Effector CD8-positive, alpha-beta T cell (primary cell): ENCODE measurements around the gene SMAD5.

Experiments
- DNase-seq: peaks from one replicate; lab custom pipeline; 2025; lab: John Stamatoyannopoulos, UW
- total RNA-seq, 4 experiments: gene quantifications; one replicate each; lab custom pipeline; 2026; lab: John Stamatoyannopoulos, UW

The SMAD5 gene
- total RNA-seq = 20.1 to 58.8 (median 51.1) reads per million in 4 experiments

DNA sequence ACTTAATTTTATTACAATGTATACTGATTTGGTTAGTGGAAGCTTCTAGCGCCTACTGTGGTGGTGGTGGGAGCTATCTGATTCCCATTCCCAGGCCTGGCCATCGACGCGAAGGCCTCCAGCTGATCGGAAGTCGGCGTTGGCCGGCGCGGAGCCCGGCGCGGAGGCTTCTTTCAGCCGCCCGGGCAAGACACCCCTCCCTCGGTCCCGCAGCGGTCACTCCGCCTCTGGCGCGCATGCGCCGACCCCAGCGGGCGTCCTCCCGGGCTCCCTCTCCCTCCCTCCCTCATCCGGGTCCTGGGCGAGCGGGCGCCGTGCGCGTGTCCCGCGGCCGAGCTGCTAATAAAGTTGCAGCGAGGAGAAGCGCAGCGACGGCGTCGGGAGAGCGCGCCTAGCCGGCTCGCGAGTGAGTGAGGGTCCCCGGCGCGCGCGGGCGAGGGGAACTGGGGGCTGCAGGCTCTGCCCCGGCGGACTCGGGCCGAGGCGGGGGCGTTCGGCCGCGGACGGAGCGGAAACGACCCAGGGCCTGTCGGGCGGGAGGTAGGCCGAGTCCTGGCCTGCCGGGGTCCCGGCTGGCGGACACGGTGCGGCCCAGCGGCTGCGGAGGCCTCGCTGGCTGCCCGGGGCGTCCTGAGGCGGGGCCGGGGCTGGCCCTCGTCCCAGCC lies at the start of gene SMAD5:
Gene SMAD5, plus strand, starts transcription at position 289 of the 665 bp plus-strand sequence. CDS start 20,916 bp downstream, outside the sequence.
- DNase-seq = peak; percentile 52

DNA sequence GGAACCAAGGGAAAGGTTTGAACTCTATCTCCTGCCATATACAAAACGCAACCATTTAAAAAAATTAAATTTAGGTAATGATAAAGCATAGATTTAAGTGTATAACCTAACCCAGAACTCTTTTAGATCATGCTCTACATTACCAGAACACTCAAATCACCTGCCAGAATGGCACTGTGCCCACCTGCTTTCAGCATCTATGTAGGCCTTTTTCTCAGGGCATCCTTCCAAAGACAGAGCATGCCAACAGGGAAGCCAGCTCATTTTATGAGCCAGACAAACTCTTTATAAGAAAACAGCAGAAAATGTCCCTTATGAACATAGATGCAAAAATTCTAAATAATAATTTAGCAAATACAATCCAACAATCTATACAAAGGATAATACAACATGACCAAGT lies 47.9 kb upstream of the SMAD5 start:
- no peak for DNase-seq

DNA sequence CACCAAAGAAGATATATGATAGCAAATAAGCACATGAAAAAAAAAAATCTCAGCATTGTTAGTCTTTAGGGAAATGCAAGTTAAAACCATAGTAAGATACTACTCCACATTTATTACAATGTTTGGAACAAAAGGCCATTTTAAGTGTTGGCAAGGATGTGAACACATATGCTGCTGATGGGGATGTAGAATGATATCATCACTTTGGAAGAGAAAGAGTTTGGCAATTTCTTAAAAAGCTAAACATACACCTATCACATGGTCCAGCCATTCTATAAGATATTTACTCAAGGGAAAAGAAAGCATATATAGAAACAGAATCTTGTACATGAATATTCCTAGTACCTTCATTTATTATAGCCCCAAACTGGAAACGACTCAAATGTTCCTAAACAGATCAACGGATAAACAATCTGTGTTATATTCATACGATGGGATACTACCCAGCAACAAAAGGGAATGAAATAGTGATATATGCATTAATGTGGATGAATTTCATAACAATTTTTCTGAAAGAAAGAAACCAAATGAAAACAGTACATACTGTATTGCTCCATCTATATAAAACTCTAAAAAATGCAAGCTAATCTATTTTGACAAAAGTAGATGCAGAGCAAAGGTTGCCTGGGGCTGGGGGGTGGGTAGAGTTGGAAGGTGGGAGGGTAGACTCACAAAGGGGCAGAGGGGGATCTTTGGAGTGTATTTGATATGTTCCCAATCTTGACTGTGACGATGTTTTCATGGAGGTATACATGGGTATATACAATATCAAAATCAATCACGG lies 45.7 kb upstream of the SMAD5 start:
- no peak for DNase-seq

DNA sequence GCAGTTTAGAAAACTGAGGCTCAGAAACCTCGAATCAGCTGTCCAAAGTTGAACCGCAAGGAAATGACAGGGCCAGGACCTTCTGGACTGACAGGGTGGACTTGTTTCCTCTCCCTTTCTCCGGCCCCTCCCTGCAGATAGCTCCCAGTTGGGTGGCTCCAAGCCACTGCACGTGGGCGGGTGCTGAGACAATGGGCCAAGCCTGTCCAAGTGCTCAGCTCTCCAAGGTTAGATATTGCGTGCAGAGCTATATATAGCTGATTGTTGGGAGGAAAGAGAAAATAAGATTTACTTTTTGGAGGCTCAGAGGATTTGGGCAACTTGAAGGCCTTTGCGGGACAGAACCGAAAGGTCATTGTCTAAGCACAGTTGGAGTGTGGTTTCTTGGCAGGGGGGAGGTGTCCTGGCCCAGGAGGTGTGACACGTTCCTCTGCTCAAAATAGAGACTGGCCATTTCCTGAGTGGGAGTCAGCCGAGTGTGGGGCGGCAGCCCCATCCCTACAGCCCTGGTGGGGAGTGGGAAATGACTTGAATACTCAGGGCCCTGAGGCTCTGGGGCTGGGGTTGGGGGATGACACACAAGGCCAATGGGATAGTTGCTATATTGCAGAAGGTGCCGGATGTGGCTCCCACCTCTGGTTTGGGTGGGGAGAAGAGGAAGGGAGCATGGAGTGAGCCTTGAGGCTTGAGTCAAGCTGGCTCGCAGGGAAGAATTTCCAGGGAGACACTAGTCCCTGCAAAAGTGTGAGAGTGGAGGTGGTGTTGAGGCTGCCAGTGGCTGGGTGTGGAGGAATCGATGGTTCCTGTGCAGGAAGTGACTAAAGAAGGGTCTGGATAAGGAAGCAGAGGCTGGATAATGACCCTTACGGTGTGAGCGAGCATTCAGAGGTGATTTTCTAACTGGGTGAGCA lies 44.4 kb upstream of the SMAD5 start:
- no peak for DNase-seq

DNA sequence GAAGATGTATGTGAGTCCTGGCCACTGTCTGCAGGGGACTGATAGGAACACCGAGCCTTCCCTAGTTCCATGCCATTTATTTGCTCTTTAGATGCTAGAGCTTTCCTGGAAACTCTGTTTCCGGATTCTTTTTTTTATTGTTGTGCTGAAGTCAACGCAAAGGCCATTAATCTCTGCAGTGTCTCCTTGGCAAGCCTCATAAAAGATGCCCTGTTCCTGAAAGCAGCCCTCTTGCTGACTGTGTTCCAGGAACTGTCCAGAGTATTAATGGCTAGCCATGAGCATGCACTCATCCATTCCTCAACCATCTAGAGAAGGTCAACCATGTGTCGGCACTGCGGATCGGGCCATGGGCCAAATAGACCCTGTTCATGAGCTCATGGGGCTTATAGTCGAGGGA lies 42.9 kb upstream of the SMAD5 start:
- no peak for DNase-seq

DNA sequence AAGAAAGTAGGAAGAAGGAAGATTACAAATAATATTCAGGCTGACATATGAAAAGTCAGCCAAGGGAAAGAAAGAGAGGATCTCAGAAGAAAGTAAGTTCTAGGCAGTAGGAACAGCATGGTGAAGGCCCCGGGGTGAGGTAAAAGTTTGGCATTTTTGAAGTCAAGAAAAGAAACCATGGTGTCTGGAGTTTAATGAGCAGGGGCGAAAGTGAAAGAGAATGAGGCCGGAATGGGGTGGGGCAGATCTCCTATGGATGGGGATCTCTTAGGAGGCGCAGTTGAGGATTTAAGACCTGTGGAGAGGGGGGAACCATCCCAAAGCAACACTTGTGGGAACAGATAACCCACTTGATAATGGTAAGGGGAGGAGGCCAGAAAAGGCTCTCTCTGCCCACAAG lies 42.3 kb upstream of the SMAD5 start:
- no peak for DNase-seq

DNA sequence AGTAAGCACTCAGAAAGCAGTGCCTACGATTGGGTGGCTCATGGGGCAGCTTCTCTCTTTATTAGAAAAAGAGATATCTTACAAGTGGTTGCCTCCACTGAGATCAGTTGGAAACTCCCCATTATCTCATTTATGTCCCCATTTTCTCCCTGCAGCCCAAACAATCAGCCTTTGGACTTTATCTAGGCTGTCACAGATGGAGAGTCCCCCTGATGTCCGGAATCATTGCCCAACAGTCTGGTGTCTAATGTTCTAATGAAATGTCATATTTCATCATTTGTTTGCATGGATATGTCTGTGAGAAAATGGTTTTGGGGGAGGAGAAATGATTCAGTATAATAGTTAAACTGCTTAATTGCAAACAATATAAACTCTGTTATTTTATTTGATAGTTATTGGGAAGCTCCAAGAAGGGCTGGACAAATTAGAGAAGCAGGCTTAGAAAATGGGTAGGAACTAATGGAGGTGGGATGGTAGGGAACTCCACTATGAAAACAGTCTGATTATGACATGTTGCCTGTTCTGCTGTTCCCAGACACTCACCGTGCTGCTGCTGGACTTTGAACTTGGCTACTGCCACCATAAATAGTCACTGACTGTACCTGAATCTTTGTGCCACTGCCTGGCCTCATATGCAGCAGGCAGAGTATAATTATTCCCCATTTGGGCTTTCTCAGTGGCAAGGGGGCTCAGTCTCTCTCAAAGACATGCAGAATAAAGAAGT lies 38.3 kb upstream of the SMAD5 start:
- no peak for DNase-seq

DNA sequence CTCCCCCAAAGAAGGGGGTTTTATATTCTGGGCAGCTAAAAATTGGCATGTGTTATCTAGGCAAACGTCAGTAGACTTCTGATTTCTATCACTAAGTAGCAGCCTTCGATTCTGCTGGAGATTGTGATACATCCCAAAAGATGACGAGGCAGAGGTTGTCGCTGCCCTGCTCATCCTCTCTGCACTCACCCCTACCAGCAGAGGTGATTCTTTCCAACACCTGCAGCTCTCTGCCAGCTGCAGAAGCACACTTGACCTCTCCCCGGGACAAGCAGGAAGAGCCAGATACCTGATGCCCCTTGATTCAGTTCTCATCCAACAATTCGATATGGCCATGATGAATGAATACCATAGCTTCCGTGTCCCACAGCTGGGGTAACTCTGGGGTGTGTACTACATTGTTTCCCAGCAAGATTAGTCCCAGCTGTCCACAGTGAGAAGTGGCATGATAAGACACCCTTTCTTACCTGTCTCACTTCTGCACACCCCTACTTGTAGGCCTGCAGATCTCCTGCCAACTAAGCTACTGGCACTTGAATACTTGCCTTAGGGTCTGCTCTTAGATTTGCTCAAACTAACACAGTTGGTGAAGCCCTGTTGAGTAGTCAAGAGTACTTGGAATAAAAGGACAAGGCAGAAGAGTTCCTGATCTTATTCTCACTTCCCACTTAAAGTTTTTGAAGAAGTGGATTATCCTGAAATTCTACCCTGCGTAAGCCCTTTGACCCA lies 37.6 kb upstream of the SMAD5 start:
- DNase-seq = no peak

DNA sequence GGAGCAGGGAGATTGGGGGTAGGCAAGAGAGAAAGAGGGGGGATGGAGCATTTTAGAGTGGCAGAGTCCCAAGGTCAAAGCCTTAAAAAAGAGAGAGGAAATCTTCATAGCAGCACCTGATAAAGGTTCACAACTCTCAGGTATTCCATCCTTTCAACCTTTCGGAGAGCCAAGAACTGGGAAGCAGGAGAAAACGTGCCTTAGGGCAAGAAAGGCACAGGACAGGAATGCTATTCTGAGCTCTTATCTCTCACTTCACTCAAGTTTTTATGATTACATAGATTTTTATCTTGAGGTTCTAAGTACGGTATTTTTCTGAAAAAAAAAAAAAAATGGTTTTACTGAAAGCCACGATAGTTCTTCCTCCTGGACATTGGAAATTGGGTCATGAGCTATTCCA lies 34.5 kb upstream of the SMAD5 start:
- DNase-seq = no peak

DNA sequence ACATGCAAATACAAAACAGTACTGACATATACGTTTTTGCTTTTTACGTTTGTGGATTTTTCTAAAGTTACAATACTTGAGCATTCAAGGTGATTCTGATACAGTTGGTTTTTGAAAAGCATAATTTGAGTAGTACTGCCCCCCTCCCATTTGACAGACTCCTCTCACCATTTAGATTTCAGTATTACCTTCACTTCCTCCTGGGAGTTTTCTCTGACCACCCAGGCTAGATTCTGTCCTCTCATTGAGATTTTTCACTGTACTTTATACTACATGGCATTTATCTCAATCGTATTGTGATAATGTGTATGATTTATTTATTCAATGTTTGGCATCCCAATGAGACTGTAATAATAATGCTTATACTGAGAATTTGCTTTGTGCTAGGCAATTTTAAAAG lies 32.8 kb upstream of the SMAD5 start:
- no peak for DNase-seq

DNA sequence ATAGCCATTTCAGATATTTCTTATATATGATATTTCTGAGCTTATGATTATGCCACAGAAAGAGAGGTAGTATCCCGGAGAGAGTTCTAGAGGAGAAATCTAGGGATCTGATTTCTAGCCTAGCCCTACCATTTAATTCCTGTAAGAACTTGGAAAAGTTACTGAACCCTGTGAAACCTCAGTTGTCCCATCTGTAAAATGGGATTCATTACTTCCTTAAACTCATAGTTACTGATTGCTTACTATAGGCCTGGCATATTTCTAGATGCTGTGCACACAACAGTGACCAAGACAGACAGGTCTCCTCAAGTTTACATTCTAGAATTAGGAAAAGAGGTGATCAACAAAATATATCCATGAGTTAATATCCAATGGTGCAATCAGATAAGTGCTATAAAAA lies 30.8 kb upstream of the SMAD5 start:
- no peak for DNase-seq

DNA sequence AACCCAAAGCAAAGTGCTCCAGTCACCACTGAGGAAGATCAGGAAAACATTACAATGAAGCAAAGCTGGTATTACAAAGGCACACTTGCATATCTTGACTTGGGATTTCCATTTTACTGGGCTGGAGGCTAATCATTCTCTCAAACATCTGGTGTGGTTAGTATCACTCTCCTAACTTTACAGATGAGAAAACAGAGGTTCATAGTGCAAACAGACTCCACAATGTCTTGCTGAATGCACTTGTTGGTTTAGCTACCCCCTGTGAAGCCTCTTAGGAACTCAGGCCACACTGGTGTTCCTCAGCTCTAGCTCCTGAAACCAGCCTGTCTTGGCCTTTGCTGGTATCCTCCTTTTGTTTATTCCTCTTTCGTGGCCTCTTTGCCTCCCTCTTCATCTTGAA lies 29.5 kb upstream of the SMAD5 start:
- DNase-seq = no peak

DNA sequence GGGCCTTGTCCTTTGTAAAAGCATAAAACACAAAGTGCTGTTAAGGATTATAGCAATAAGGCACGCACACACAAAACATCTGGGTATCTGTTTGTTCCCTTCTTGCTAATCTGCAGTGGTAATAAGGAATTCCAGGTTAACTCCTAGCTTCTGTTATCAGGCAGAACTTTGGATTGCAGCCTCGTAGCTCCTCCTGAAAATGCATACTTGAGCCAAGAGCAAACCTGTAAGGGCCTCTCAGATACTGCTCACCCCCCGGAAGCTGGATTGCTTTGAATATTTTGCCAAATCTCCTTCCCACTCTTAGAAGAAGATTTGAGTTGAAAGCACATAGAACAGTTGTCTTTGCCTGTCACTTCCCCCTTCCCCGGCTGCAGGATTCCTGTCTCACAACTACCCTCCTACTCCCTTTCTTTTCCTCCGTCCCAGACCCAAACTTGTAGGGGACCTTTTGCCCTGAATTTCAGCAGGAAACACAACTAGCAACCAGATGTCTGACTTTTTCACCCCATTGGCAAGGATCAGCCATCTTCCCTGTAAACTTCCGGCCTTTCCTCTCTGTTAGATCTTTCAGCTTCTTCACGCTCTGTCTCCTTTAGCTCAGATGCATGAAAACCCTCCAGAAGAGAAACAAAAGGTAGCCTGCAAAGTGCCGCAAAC lies 28.2 kb upstream of the SMAD5 start:
- no peak for DNase-seq

DNA sequence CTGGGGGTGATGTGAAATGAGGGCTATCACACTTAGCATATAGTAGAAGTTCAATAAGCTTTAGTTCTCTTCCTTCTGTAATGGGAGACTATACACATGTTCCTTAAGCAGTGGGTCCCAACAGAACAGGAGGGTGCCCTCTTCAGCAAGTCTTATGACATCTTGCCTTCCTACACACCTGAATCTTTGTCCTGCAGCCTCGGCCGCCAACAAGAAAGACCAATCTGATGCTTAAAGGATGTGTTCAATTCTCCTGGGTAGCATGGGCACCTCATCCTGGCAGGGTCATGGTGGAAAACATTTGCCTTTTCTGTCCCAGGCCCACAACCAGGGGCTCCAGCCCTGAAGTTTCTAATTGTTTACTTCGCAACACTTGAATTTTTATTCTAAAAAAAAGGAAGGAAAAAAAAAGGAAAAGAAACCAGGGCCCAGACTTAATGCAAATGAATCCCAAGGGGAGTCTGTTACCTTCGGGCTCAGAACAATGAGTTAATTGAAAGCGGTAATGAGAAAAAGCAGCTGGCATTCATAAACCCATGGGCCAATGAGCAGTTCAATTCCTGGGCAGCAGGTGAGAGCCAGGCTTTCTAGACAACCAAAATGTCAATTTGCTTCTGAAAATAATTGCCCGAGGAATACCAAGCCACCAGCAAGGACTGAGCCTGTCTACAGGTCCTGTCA lies 26.2 kb upstream of the SMAD5 start:
- no peak for DNase-seq

DNA sequence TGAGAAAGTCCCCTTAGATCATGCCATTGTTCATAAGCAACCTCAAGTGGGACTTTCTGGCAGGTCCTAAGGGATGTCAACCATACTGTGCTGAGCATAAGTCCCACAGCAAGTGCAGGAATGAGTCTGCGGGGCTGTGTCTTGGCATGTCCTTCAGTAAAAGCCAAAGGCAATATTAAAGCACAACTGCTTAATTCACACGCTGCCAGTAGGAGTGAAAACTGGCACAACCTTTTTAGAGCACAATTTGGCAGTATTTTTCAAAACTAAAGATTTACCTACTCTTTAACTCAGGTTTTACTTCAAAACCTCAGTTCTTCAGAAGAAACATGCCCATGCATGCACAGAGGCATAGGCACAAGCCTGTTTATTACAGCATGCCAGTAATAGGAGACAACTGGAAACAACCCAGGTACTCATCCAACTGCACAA lies 24.4 kb upstream of the SMAD5 start:
- no peak for DNase-seq

DNA sequence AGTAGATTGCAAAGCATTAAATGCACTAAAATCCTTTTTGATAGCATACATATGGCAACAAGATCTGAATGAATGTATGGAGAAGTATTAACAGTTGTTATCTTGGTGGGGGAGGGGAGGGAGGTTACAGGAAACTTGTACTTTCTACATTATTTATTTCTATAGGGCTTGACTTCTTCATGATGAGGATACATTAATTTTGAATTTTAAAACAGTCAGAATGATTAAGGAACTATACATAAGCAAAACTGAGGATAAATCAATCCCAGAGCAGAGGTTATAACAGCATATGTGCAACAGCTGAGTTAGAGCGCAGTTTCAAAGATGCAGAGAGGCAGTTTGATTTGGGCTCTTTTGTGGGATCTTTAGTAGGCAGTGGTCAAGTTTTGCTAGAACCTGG lies 23.9 kb upstream of the SMAD5 start:
- no peak for DNase-seq

DNA sequence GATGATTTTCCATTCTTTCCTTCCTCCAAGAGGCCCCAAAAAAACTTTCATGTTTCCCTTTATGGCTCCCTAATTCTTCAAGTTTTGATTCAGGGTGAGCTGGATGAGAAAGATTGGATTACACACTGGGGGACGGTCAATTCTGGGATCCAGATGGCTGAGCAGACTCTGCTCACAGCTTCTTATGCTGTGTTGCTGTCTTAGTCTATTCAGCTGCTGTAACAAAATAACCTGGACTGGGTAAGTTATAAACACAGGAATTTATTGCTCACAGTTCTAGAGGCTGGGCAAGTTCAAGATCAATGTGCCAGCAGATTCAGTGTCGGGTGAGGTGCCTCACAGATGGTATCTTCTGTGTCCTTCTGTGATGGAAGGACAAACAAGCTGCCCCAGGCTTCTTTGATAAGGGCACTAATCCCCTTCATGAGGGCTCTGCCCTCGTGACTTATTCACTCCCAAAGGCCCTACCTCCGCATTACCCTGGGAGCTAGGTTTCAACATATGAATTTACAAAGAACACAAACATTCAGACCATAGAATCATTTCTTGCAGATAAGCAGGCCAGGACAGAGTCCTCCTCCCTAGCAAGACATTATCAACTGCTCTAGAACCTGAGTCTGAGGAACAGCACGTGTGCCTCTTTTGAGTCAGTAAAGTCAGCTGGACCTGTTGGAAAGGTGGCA lies 23.1 kb upstream of the SMAD5 start:
- DNase-seq = no peak

DNA sequence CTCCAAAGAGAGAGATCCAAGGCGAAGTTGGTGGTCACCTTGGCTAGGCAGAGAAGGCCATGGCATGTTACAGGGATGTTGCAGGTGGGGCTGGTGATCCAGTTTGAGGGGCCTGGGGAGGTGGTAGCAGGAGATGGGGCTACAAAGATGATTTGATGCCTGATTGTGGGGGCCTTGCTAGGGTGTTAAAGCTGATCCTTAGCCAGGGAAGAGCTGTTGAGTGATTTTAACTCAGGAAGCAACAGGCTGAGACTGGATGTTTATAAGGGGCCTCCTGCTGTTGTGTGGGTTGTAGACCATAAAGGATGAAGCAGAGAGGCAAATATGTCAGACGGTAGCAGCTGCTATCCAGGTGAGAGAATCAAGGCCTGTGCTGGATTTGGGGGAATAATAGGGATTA lies 19.0 kb upstream of the SMAD5 start:
- no peak for DNase-seq

DNA sequence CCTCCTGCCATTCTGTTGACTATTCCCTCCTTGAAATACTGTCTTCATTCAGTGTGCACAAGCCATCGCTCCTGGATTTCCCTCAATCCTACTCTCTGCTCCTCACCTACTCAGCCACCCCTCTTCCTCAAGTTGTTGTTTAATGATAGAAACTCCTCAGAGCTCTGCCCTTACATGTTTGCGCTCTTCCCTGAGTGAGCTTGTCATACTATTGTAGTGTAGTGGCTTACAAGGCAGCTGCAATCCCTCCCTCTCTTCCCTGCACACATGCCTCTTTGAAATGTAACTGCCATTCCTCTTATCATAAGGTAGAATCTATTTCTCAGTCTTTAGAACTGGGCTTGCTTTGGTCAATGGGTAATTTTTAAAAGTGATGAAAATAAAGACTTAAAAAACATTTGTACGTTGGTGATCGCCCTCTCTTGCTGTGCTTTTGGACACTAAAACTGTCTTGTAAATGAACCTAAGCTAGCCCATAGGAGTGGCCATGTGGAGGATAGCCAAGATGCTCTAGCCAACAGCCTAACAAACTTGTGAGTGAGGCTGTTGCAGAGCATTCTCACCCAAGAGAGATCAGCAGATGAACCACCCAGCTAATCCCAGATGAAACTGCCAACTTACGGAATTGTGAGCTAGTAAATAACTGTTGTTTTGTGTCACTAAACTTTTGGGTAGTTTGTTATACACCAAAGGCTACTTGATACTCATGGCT lies 18.1 kb upstream of the SMAD5 start:
- no peak for DNase-seq
